ENCODE results near the gene VTI1A. TPM values are rescaled to one million over a fixed set of nuclear protein-coding genes. Genes with fewer than 3 reads are reported as not detected.

VTI1A gene
- total and polyA plus RNA-seq, 2 of the 13 experiments (the other 11 are each of a cell fraction or from before 2014, with no cell fraction given) = 11.7 to 32.7 TPM

DNA sequence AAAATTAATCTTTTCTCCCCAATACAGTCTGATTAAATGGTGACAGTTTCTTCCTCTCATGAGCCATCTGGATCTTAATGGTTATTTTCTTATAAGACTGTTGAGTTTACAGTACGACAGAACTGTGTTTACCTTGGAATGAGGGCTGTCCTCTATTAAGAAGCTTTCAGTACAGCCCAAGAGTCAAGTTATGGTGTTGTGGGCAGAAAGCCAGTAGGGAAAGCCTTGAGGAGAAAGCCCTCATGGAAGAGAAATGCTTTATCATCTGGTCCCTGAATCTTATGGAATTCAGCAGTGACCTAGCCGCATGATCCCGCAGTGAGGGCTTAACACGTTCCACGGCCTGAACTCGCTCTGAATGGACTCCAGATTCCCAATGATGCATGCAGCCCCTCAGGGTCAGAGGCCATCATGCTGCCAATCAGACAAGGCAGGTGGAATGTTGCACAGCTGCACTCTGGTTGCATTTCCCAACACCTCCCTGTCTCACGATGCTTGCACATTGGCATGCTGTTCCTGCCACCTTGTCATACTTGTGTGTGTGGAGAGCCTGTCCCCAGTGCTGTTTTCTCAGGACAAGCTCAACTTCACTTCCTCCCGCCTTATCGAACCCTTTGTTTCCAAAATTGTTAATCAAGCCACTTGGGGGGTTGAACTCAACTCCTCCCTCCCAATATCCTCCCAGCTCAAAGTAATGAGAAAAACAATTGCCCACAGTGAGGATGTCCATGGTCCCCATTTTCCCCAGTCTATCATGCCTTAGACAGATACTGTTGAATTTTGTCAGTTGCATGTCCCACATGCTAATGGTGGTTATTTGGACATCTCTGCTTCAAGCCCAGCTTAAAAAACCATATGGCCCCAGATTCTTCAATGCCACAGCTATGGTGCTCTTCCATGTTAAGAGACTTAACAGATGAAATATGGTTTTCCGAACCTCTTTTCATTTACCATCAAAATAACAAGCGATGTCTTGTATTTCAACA, 291.9 kb downstream of the VTI1A start (continued):
- TF ChIP-seq ZBTB38 (CRISPR knock-in tag; IDR thresholded peaks at IDR 0.05) = peak; percentile 98
- TF ChIP-seq HNF4A (CRISPR knock-in tag; IDR thresholded peaks at IDR 0.05) = peak; percentile 28; the same call in 1 of the 2 replicates
- no peak for TF ChIP-seq NFIC (IDR thresholded peaks at IDR 0.05; ENCODE audit: low read length)
- TF ChIP-seq, protein P1, sequence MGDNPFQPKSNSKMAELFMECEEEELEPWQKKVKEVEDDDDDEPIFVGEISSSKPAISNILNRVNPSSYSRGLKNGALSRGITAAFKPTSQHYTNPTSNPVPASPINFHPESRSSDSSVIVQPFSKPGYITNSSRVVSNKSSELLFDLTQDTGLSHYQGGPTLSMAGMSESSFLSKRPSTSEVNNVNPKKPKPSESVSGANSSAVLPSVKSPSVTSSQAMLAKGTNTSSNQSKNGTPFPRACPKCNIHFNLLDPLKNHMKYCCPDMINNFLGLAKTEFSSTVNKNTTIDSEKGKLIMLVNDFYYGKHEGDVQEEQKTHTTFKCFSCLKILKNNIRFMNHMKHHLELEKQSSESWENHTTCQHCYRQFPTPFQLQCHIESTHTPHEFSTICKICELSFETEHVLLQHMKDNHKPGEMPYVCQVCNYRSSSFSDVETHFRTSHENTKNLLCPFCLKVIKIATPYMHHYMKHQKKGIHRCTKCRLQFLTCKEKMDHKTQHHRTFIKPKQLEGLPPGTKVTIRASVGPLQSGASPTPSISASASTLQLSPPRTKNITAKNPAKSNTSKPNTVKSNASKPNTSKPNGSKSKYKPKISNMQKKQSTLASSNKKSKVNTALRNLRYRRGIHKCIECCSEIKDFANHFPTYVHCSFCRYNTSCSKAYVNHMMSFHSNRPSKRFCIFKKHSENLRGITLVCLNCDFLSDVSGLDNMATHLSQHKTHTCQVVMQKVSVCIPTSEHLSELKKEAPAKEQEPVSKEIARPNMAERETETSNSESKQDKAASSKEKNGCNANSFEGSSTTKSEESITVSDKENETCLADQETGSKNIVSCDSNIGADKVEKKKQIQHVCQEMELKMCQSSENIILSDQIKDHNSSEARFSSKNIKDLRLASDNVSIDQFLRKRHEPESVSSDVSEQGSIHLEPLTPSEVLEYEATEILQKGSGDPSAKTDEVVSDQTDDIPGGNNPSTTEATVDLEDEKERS (CRISPR knock-in tag; IDR thresholded peaks at IDR 0.05) = 0 out of 2 replicates have a peak, but pooled peaks have one; percentile 4
- 0 out of 2 replicates have a peak, but pooled peaks have one; percentile 18 for TF ChIP-seq CBFB (CRISPR knock-in tag; IDR thresholded peaks at IDR 0.05)
- TF ChIP-seq ZNF674 (CRISPR knock-in tag; IDR thresholded peaks at IDR 0.05; ENCODE audit: low read depth) = no peak
- TF ChIP-seq, protein P2, sequence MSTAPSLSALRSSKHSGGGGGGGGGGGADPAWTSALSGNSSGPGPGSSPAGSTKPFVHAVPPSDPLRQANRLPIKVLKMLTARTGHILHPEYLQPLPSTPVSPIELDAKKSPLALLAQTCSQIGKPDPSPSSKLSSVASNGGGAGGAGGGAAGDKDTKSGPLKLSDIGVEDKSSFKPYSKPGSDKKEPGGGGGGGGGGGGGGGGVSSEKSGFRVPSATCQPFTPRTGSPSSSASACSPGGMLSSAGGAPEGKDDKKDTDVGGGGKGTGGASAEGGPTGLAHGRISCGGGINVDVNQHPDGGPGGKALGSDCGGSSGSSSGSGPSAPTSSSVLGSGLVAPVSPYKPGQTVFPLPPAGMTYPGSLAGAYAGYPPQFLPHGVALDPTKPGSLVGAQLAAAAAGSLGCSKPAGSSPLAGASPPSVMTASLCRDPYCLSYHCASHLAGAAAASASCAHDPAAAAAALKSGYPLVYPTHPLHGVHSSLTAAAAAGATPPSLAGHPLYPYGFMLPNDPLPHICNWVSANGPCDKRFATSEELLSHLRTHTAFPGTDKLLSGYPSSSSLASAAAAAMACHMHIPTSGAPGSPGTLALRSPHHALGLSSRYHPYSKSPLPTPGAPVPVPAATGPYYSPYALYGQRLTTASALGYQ (CRISPR knock-in tag; IDR thresholded peaks at IDR 0.05) = no peak
- TF ChIP-seq FOXA3 (CRISPR knock-in tag; IDR thresholded peaks at IDR 0.05) = 0 out of 2 replicates have a peak, but pooled peaks have one; percentile 22
- TF ChIP-seq, protein P3, sequence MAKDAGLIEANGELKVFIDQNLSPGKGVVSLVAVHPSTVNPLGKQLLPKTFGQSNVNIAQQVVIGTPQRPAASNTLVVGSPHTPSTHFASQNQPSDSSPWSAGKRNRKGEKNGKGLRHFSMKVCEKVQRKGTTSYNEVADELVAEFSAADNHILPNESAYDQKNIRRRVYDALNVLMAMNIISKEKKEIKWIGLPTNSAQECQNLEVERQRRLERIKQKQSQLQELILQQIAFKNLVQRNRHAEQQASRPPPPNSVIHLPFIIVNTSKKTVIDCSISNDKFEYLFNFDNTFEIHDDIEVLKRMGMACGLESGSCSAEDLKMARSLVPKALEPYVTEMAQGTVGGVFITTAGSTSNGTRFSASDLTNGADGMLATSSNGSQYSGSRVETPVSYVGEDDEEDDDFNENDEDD (CRISPR knock-in tag; IDR thresholded peaks at IDR 0.05; ENCODE audit: borderline replicate concordance) = 0 out of 2 replicates have a peak, but pooled peaks have one; percentile 27
- TF ChIP-seq ZNF543 (CRISPR knock-in tag; IDR thresholded peaks at IDR 0.05) = peak; percentile 55
- peak; percentile 53; the same call in 1 of the 2 replicates for TF ChIP-seq ZMYM3 (CRISPR knock-in tag; IDR thresholded peaks at IDR 0.05)
- 0 out of 2 replicates have a peak, but pooled peaks have one; percentile 55 for TF ChIP-seq ZBTB7B (CRISPR knock-in tag; IDR thresholded peaks at IDR 0.05)
- TF ChIP-seq ZBTB3 (CRISPR knock-in tag; IDR thresholded peaks at IDR 0.05; ENCODE audit: borderline replicate concordance, low read depth) = no peak
- TF ChIP-seq, protein P4, sequence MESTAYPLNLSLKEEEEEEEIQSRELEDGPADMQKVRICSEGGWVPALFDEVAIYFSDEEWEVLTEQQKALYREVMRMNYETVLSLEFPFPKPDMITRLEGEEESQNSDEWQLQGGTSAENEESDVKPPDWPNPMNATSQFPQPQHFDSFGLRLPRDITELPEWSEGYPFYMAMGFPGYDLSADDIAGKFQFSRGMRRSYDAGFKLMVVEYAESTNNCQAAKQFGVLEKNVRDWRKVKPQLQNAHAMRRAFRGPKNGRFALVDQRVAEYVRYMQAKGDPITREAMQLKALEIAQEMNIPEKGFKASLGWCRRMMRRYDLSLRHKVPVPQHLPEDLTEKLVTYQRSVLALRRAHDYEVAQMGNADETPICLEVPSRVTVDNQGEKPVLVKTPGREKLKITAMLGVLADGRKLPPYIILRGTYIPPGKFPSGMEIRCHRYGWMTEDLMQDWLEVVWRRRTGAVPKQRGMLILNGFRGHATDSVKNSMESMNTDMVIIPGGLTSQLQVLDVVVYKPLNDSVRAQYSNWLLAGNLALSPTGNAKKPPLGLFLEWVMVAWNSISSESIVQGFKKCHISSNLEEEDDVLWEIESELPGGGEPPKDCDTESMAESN (CRISPR knock-in tag; conservative IDR thresholded peaks at IDR 0.05) = 0 out of 2 replicates have a peak, but pooled peaks have one; percentile 42
- TF ChIP-seq ZNF256 (CRISPR knock-in tag; conservative IDR thresholded peaks at IDR 0.05) = no peak
- 0 out of 2 replicates have a peak, but pooled peaks have one; percentile 75 for TF ChIP-seq ZNF619 (CRISPR knock-in tag; IDR thresholded peaks at IDR 0.05)
- TF ChIP-seq, protein P5, sequence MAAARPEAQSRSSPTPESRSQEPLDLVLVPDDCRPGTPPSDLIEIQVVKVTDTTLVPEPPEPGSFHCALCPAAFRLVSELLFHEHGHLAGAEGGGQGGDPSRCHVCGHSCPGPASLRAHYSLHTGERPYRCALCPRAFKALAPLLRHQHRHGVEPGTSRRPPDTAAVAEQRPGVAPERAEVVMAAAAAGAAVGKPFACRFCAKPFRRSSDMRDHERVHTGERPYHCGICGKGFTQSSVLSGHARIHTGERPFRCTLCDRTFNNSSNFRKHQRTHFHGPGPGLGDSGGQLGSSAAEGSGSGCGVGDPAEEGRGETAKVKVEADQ (CRISPR knock-in tag; IDR thresholded peaks at IDR 0.05; ENCODE audit: borderline replicate concordance) = peak; percentile 41; the same call in 1 of the 2 replicates
- TF ChIP-seq ZSCAN31 (CRISPR knock-in tag; IDR thresholded peaks at IDR 0.05; ENCODE audit: low read depth) = no peak
- peak; percentile 58; the same call in 1 of the 2 replicates for TF ChIP-seq ZNF501 (CRISPR knock-in tag; IDR thresholded peaks at IDR 0.05)

All from HepG2 (cell line).